Spinal cord (tissue), 10 donors: Measurements from ENCODE around the gene TIGD1. TPM values are rescaled to one million over a fixed set of nuclear protein-coding genes. Genes with fewer than 3 reads are reported as not detected.

Experiments
- DNase-seq, 6 donors: peaks; one replicate each; pipeline versions ENCODE4 v3.0.0 to v3.0.0-alpha.2; 2013 to 2015; ENCODE audit warnings: low spot score in 6 of 6, low read depth in 4 of 6
- H3K27ac ChIP-seq: one replicate; pipeline ENCODE4 v1.5.1; 2013; ENCODE audit warnings: low read depth, low read length, control low read depth
- H3K27me3 ChIP-seq: one replicate; pipeline ENCODE4 v1.6.1; 2013; ENCODE audit warnings: low read length; ENCODE audit not compliant: control insufficient read depth, insufficient read depth
- H3K36me3 ChIP-seq: one replicate; pipeline ENCODE4 v1.6.1; 2013; ENCODE audit warnings: low read length; ENCODE audit not compliant: control insufficient read depth, insufficient read depth
- H3K4me1 ChIP-seq: one replicate; pipeline ENCODE4 v1.6.1; 2013; ENCODE audit warnings: low read length; ENCODE audit not compliant: control insufficient read depth, insufficient read depth
- H3K4me3 ChIP-seq: one replicate; pipeline ENCODE4 v1.5.1; 2013; ENCODE audit warnings: low read depth, low read length, control low read depth
- H3K9me3 ChIP-seq: one replicate; pipeline ENCODE4 v1.6.1; 2013; ENCODE audit warnings: low read length; ENCODE audit not compliant: control insufficient read depth, insufficient read depth
- WGBS: methylation state at CpG from one replicate; pipeline ENCODE4 v1.1.5; 2013; ENCODE audit warnings: missing lambda C conversion rate; ENCODE audit not compliant: insufficient coverage; 5-methylcytosine and 5-hydroxymethylcytosine counted together
- polyA plus RNA-seq, 2 donors: library from polyadenylated mRNA; unstranded; fragments of 120-200 nt; gene quantifications; one replicate each; pipeline ENCODE4 v1.2.1, GENCODE V29; 2013; ENCODE audit not compliant: insufficient read length in 2 of 2
- total RNA-seq, 2 donors: library from RNA; depleted of rRNA in 1 of 2; stranded (reverse); fragments of 120-200 nt in 1 of 2; fragments of >200 nt in 1 of 2; gene quantifications; one replicate each; pipeline versions ENCODE4 v1.2.3 to v1.2.4, GENCODE V29; 2013 to 2014
- donor health status: healthy.

TIGD1 gene
- total and polyA plus RNA-seq, 4 donors, result 5.9 to 11.1 (median 10.3) TPM

GRCh38 chr2:232586943-232587505 is 36.7 kb upstream of the TIGD1 start:
- Histone ChIP-seq H3K27me3 (no peaks in the 10 kb centered on the region), H3K4me1 (peaks cover 8% of the 10 kb centered on the region), H3K36me3 (peaks cover 3% of the 10 kb centered on the region), H3K4me3 (no peak overlapping the region), H3K27ac (no peak overlapping the region), H3K9me3 (peaks cover 2% of the 10 kb centered on the region)
- WGBS, result 72% methylated on average over 2 of the region's 5 CpGs
- DNase-seq, result no peak

GRCh38 chr2:232584238-232584637 is 33.9 kb upstream of the TIGD1 start:
- Histone ChIP-seq H3K36me3 (peaks cover 21% of the 10 kb centered on the region), H3K27ac (no peak overlapping the region), H3K9me3 (peaks cover 2% of the 10 kb centered on the region), H3K4me1 (peaks cover 8% of the 10 kb centered on the region), H3K4me3 (no peak overlapping the region), H3K27me3 (no peaks in the 10 kb centered on the region)
- DNase-seq, result no peak
- WGBS, result 86% methylated on average over 4 of the region's 6 CpGs

GRCh38 chr2:232581725-232582124 is 31.4 kb upstream of the TIGD1 start:
- Histone ChIP-seq H3K9me3 (peaks cover 2% of the 10 kb centered on the region), H3K36me3 (peaks cover 18% of the 10 kb centered on the region), H3K27me3 (no peaks in the 10 kb centered on the region), H3K4me1 (no peaks in the 10 kb centered on the region), H3K27ac (no peak overlapping the region), H3K4me3 (no peak overlapping the region)
- no peak for DNase-seq

- no peak for DNase-seq
- peaks cover 2% of the 10 kb centered on the region for H3K9me3 ChIP-seq
- no CpG with 5 or more reads among the region's 6 CpGs for WGBS
Observed at GRCh38 chr2:232580648-232580981, 30.3 kb upstream of the TIGD1 start.

DNA sequence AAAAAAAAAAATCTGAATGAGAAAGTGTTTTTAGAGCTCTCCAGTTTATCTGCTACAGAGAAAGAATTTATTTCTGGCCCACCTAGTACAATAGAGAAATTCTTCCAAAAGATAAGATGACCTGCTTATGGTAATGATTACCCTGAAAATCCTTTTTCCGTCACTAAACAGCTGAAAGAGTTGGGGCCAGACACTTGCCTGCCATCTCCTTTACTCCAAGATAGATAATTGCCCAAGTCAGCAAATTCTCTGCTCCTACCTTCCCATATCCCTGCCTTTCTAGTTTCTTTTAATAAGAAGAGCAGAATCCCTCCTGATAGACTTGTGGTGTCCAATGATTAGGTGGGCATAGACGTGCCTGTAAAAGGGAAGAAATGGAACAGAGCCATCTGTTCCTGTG is 28.3 kb upstream of the TIGD1 start:
- H3K27ac ChIP-seq, result no peak overlapping the region
- H3K4me1 ChIP-seq, result no peaks in the 10 kb centered on the region
- WGBS, result 100% methylated on average over 1 of the region's 2 CpGs
- H3K36me3 ChIP-seq, result peaks cover 25% of the 10 kb centered on the region
- H3K4me3 ChIP-seq, result no peak overlapping the region
- H3K27me3 ChIP-seq, result no peaks in the 10 kb centered on the region
- no peak for DNase-seq
- H3K9me3 ChIP-seq, result no peaks in the 10 kb centered on the region

More at GRCh38 chr2:232580648-232580981, 30.3 kb upstream of the TIGD1 start:
- Histone ChIP-seq H3K27me3 (no peaks in the 10 kb centered on the region), H3K36me3 (peaks cover 18% of the 10 kb centered on the region), H3K4me1 (no peaks in the 10 kb centered on the region), H3K27ac (no peak overlapping the region), H3K4me3 (no peak overlapping the region)

- peaks cover 25% of the 10 kb centered on the region for H3K36me3 ChIP-seq
- WGBS, result no CpG with 5 or more reads among the region's 2 CpGs
- H3K27me3 ChIP-seq, result no peaks in the 10 kb centered on the region
- H3K4me1 ChIP-seq, result no peaks in the 10 kb centered on the region
- no peak overlapping the region for H3K4me3 ChIP-seq
- peak in 1 of 6 donors; percentile 16 for DNase-seq
- H3K9me3 ChIP-seq, result no peaks in the 10 kb centered on the region
- H3K27ac ChIP-seq, result no peak overlapping the region
Observed at GRCh38 chr2:232577841-232578240, 27.5 kb upstream of the TIGD1 start.

- Histone ChIP-seq H3K27me3 (no peaks in the 10 kb centered on the region), H3K4me1 (no peaks in the 10 kb centered on the region), H3K36me3 (peaks cover 25% of the 10 kb centered on the region), H3K4me3 (no peak overlapping the region), H3K9me3 (no peaks in the 10 kb centered on the region), H3K27ac (no peak overlapping the region)
- DNase-seq, result no peak
- 33% methylated on average over 2 of the region's 2 CpGs for WGBS
Observed at GRCh38 chr2:232576995-232577394, 26.6 kb upstream of the TIGD1 start.

- Histone ChIP-seq H3K4me3 (no peak overlapping the region), H3K27ac (no peak overlapping the region), H3K4me1 (peaks cover 3% of the 10 kb centered on the region), H3K27me3 (no peaks in the 10 kb centered on the region), H3K9me3 (no peaks in the 10 kb centered on the region), H3K36me3 (peaks cover 14% of the 10 kb centered on the region)
- no peak for DNase-seq
- no CpG with 5 or more reads among the region's 1 CpG for WGBS
Observed at GRCh38 chr2:232575404-232575746, 25.0 kb upstream of the TIGD1 start.

- WGBS, result 81% methylated on average over 3 of the region's 5 CpGs
- DNase-seq, result no peak
- H3K36me3 ChIP-seq, result peaks cover 12% of the 10 kb centered on the region
- H3K27me3 ChIP-seq, result no peaks in the 10 kb centered on the region
- H3K27ac ChIP-seq, result no peak overlapping the region
- H3K9me3 ChIP-seq, result no peaks in the 10 kb centered on the region
- H3K4me1 ChIP-seq, result peaks cover 3% of the 10 kb centered on the region
- H3K4me3 ChIP-seq, result no peak overlapping the region
Observed at GRCh38 chr2:232574674-232575403, 24.5 kb upstream of the TIGD1 start.

DNA sequence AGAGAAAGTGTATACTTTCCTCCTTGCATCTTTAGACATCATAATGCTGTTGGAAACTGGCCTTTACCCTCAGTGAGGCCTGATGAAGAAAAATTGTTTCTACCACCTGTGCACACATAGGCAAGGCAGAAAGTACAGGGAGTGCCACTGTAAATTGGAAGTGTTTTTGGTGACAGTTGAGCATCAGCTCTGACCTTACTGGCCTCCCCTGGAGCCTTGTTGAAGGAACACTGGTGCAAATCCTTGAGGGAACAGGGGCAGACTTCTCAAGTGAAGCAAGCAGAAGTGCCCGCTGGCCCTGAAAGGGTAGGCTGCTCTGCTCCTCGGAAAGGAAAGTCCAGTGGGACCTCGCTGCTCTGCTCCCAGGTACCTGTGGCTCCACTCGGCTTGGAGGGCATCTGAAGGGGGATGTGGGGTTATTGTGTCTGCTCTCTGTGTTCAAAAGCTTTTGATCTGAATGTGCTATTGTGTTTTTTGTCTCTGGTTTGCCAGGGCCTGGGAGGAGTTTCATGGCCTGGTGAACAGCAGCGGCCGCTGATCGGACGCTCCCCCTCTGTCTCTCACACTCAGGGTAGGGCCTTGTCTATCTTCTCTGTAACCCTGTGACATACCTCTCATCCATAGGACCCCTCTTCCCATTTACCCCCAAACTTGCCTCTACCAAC is 23.5 kb upstream of the TIGD1 start:
- Histone ChIP-seq H3K9me3 (no peaks in the 10 kb centered on the region), H3K27ac (no peak overlapping the region), H3K36me3 (peaks cover 19% of the 10 kb centered on the region), H3K27me3 (no peaks in the 10 kb centered on the region), H3K4me3 (no peak overlapping the region), H3K4me1 (peaks cover 3% of the 10 kb centered on the region)
- 54% methylated on average over 8 of the region's 8 CpGs for WGBS
- DNase-seq, result no peak
